ENCODE data around the gene ZDHHC7. TPM values are rescaled to one million over a fixed set of nuclear protein-coding genes. Genes with fewer than 3 reads are reported as not detected.

The ZDHHC7 gene
- total RNA-seq, 2 experiments from 2014 or later: 22.5 to 24.3 TPM

- TF ChIP-seq EZH2phosphoT487 (IDR thresholded peaks at IDR 0.05; ENCODE audit: borderline replicate concordance, low read depth, low read length): no peak
- no peak for TF ChIP-seq CTCF (conservative IDR thresholded peaks at IDR 0.05; ENCODE audit: low read length)
- Histone ChIP-seq H2AFZ (ENCODE audit: low read length) (no peak overlapping the region), H3K79me2 (ENCODE audit: insufficient read depth, low read depth, low read length) (peaks cover 51% of the 10 kb centered on the region; the same call in 1 of the 2 replicates), H3K36me3 (ENCODE audit: insufficient read depth, low read length) (0 out of 2 replicates have a peak, but pooled peaks cover 6% of the 10 kb centered on the region), H3K9me3 (ENCODE audit: low read length) (no peaks in the 10 kb centered on the region), H3K4me3 (ENCODE audit: low read depth, low read length, poor library complexity, severe bottlenecking) (no peak overlapping the region), H3K27ac (ENCODE audit: low read depth, low read length, poor library complexity, severe bottlenecking) (no peak overlapping the region), H3K9me2 (ENCODE audit: insufficient read depth, low read length) (no peaks in the 10 kb centered on the region), H3K4me1 (ENCODE audit: insufficient read depth, low read length, poor library complexity, severe bottlenecking) (peaks cover 15% of the 10 kb centered on the region), H3K4me2 (ENCODE audit: low read length) (no peak overlapping the region), H4K20me1 (ENCODE audit: insufficient read depth, low read length) (peaks cover 10% of the 10 kb centered on the region; the same call in 1 of the 2 replicates)
- ChIA-PET CTCF (ENCODE audit: unreplicated experiment) (no interaction called here), POLR2A (interaction anchor here (1.9 kb wide), 1 partner anchor 17 kb away, joined by 5 read pairs; no protein-coding TSS in a partner anchor)
- BruUV-seq (replicated peaks): no TSS peak
- no peak for DNase-seq (ENCODE audit: low spot score)
- intact Hi-C loops (cut with micrococcal nuclease; ENCODE audit: unreplicated experiment): no loop called here
These were observed 3.7 kb downstream of the ZDHHC7 start for GRCh38 chr16:85007496-85008214.

GRCh38 chr16:85006639-85007038, 4.7 kb downstream of the ZDHHC7 start:
- Histone ChIP-seq H4K20me1 (ENCODE audit: insufficient read depth, low read length) (peaks cover 10% of the 10 kb centered on the region; the same call in 1 of the 2 replicates), H3K36me3 (ENCODE audit: insufficient read depth, low read length) (0 out of 2 replicates have a peak, but pooled peaks cover 6% of the 10 kb centered on the region), H3K79me2 (ENCODE audit: insufficient read depth, low read depth, low read length) (peaks cover 51% of the 10 kb centered on the region; the same call in 1 of the 2 replicates), H2AFZ (ENCODE audit: low read length) (no peak overlapping the region), H3K4me1 (ENCODE audit: insufficient read depth, low read length, poor library complexity, severe bottlenecking) (peaks cover 15% of the 10 kb centered on the region), H3K4me2 (ENCODE audit: low read length) (no peak overlapping the region), H3K9me2 (ENCODE audit: insufficient read depth, low read length) (no peaks in the 10 kb centered on the region), H3K27ac (ENCODE audit: low read depth, low read length, poor library complexity, severe bottlenecking) (no peak overlapping the region), H3K9me3 (ENCODE audit: low read length) (no peaks in the 10 kb centered on the region), H3K4me3 (ENCODE audit: low read depth, low read length, poor library complexity, severe bottlenecking) (no peak overlapping the region)
- POLR2A ChIA-PET: no interaction called here
- TF ChIP-seq CTCF (conservative IDR thresholded peaks at IDR 0.05; ENCODE audit: low read length) (no peak), EZH2phosphoT487 (IDR thresholded peaks at IDR 0.05; ENCODE audit: borderline replicate concordance, low read depth, low read length) (no peak)
- intact Hi-C loops (cut with micrococcal nuclease; ENCODE audit: unreplicated experiment): no loop called here
- DNase-seq (ENCODE audit: low spot score): no peak
- BruUV-seq (replicated peaks): no TSS peak
- CTCF ChIA-PET (ENCODE audit: unreplicated experiment): no interaction called here
